WTC11 (cell line): Measurements from ENCODE around the gene LTBR. TPM values are rescaled to one million over a fixed set of nuclear protein-coding genes. Genes with fewer than 3 reads are reported as not detected.

ENCODE experiments used
- ATAC-seq: fragments of 200-7000 bp; cut with Tn5 transposase; 2 replicates; pipeline ENCODE4 v1.10.0; 2021; ENCODE audit warnings: mild to moderate bottlenecking, moderate library complexity
- CTCF ChIA-PET: fragments of 300-600 bp; sonication (Branson Sonifier 250); formaldehyde crosslinking; loops from one replicate; lab custom pipeline; 2021; ENCODE audit warnings: antibody characterized with exemption; lab: Charles Lee
- POLR2A ChIA-PET: fragments of 350-600 bp; sonication (Branson Sonifier 250); formaldehyde crosslinking; loops from one replicate; lab custom pipeline; 2021; ENCODE audit warnings: antibody characterized with exemption; lab: Charles Lee
- DNase-seq: peaks from one replicate; pipeline ENCODE4 v3.0.0; 2021; ENCODE audit warnings: low spot score
- H3K27ac Mint-ChIP-seq: 2 replicates; pipeline ENCODE4 v1.8.0; 2021; ENCODE audit warnings: mixed read lengths
- H3K27me3 Mint-ChIP-seq: 2 replicates; pipeline ENCODE4 v1.8.0; 2021; ENCODE audit warnings: low read depth, mild to moderate bottlenecking, moderate library complexity, mixed read lengths
- H3K36me3 Mint-ChIP-seq: 2 replicates; pipeline ENCODE4 v1.8.0; 2021; ENCODE audit warnings: mixed read lengths
- H3K4me1 Mint-ChIP-seq: 2 replicates; pipeline ENCODE4 v1.8.0; 2022; ENCODE audit warnings: mixed read lengths
- H3K4me3 Mint-ChIP-seq: 2 replicates; pipeline ENCODE4 v1.8.0; 2021; ENCODE audit warnings: mild to moderate bottlenecking, moderate library complexity, mixed read lengths
- H3K9me3 Mint-ChIP-seq: 2 replicates; pipeline ENCODE4 v1.8.0; 2021; ENCODE audit warnings: mixed read lengths
- ATF1 ChIP-seq: sonication (generic); formaldehyde crosslinking; IDR thresholded peaks from 2 replicates; pipeline ENCODE4 v1.8.1; 2023; ENCODE audit warnings: mild to moderate bottlenecking, moderate library complexity, missing genetic modification reagents
- FOXK1 ChIP-seq: sonication (generic); formaldehyde crosslinking; IDR thresholded peaks from 2 replicates; pipeline ENCODE4 v1.8.0; 2022; ENCODE audit warnings: mild to moderate bottlenecking, moderate library complexity, missing genetic modification reagents
- GABPB1 ChIP-seq: sonication (generic); formaldehyde crosslinking; IDR thresholded peaks from 2 replicates; pipeline ENCODE4 v1.8.1; 2023; ENCODE audit warnings: mild to moderate bottlenecking, missing genetic modification reagents
- IRF2 ChIP-seq: sonication (generic); formaldehyde crosslinking; IDR thresholded peaks from 2 replicates; pipeline ENCODE4 v1.8.0; 2022; ENCODE audit warnings: low read depth, missing genetic modification reagents, borderline replicate concordance
- JUN ChIP-seq: sonication (generic); formaldehyde crosslinking; IDR thresholded peaks from 2 replicates; pipeline ENCODE4 v1.8.0; 2023; ENCODE audit warnings: mild to moderate bottlenecking, missing genetic modification reagents
- MYBL2 ChIP-seq: sonication (generic); formaldehyde crosslinking; IDR thresholded peaks from 2 replicates; pipeline ENCODE4 v1.8.1; 2023; ENCODE audit warnings: mild to moderate bottlenecking, moderate library complexity, missing genetic modification reagents
- NFATC4 ChIP-seq: fragments of 250-450 bp; sonication (Bioruptor Pico); IDR thresholded peaks from 2 replicates; pipeline ENCODE4 v1.9.0; 2021; ENCODE audit warnings: mild to moderate bottlenecking
- NFE2L1 ChIP-seq: sonication (generic); formaldehyde crosslinking; IDR thresholded peaks from 2 replicates; pipeline ENCODE4 v1.8.1; 2023; ENCODE audit warnings: missing genetic modification reagents
- NR3C1 ChIP-seq: sonication (generic); formaldehyde crosslinking; conservative IDR thresholded peaks from 2 replicates; pipeline ENCODE4 v1.8.1; 2023; ENCODE audit warnings: low read depth, mild to moderate bottlenecking, missing genetic modification reagents
- RORB ChIP-seq: fragments of 250-450 bp; sonication (Bioruptor Pico); IDR thresholded peaks from 2 replicates; pipeline ENCODE4 v1.9.0; 2021; ENCODE audit warnings: mild to moderate bottlenecking
- SMAD3 ChIP-seq: sonication (generic); formaldehyde crosslinking; IDR thresholded peaks from 2 replicates; pipeline ENCODE4 v1.8.0; 2022; ENCODE audit warnings: missing genetic modification reagents, mild to moderate bottlenecking, borderline replicate concordance
- SMAD4 ChIP-seq: sonication (generic); formaldehyde crosslinking; IDR thresholded peaks from 2 replicates; pipeline ENCODE4 v1.8.0; 2022; ENCODE audit warnings: mild to moderate bottlenecking, missing genetic modification reagents
- SP1 ChIP-seq: sonication (generic); formaldehyde crosslinking; conservative IDR thresholded peaks from 2 replicates; pipeline ENCODE4 v1.8.1; 2022; ENCODE audit warnings: missing genetic modification reagents
- TEAD4 ChIP-seq: sonication (generic); formaldehyde crosslinking; IDR thresholded peaks from 2 replicates; pipeline ENCODE4 v1.8.0; 2022; ENCODE audit warnings: mild to moderate bottlenecking, missing genetic modification reagents
- ZBTB21 ChIP-seq: sonication (generic); formaldehyde crosslinking; IDR thresholded peaks from 2 replicates; pipeline ENCODE4 v1.8.1; 2023; ENCODE audit warnings: mild to moderate bottlenecking, missing genetic modification reagents, borderline replicate concordance
- ZNF416 ChIP-seq: fragments of 250-450 bp; sonication (Bioruptor Pico); IDR thresholded peaks from 2 replicates; pipeline ENCODE4 v1.9.0; 2021; ENCODE audit warnings: mild to moderate bottlenecking, inconsistent platforms
- ZNF671 ChIP-seq: fragments of 250-450 bp; sonication (Bioruptor Pico); IDR thresholded peaks from 2 replicates; pipeline ENCODE4 v1.8.0; 2021; ENCODE audit warnings: mild to moderate bottlenecking
- total RNA-seq: library from RNA; stranded (reverse); gene quantifications from 3 replicates; pipeline ENCODE4 v1.2.3, GENCODE V29; 2021
- TF ChIP-seq, protein P1 (sequence below): sonication (generic); formaldehyde crosslinking; IDR thresholded peaks from 2 replicates; pipeline ENCODE4 v1.8.1; 2023; ENCODE audit warnings: mild to moderate bottlenecking, moderate library complexity, missing genetic modification reagents
- TF ChIP-seq, protein P2 (sequence below): sonication (generic); formaldehyde crosslinking; IDR thresholded peaks from 2 replicates; pipeline ENCODE4 v1.8.1; 2023; ENCODE audit warnings: mild to moderate bottlenecking, missing genetic modification reagents, moderate library complexity
- TF ChIP-seq, protein P3 (sequence below): sonication (generic); formaldehyde crosslinking; IDR thresholded peaks from 2 replicates; pipeline ENCODE4 v1.8.1; 2022; ENCODE audit warnings: low read depth, missing genetic modification reagents, borderline replicate concordance
- TF ChIP-seq, protein P4 (sequence below): sonication (generic); formaldehyde crosslinking; IDR thresholded peaks from 2 replicates; pipeline ENCODE4 v1.8.0; 2022; ENCODE audit warnings: mild to moderate bottlenecking, missing genetic modification reagents
- TF ChIP-seq, protein P5 (sequence below): sonication (generic); formaldehyde crosslinking; IDR thresholded peaks from 2 replicates; pipeline ENCODE4 v1.8.1; 2022; ENCODE audit warnings: low read depth, mild to moderate bottlenecking, moderate library complexity, missing genetic modification reagents, borderline replicate concordance
- TF ChIP-seq, protein P6 (sequence below): sonication (generic); formaldehyde crosslinking; IDR thresholded peaks from 2 replicates; pipeline ENCODE4 v1.8.1; 2022; ENCODE audit warnings: mild to moderate bottlenecking, moderate library complexity, missing genetic modification reagents
- TF ChIP-seq, protein P7 (sequence below): sonication (generic); formaldehyde crosslinking; IDR thresholded peaks from 2 replicates; pipeline ENCODE4 v1.8.0; 2023; ENCODE audit warnings: mild to moderate bottlenecking, missing genetic modification reagents

LTBR gene
- total RNA-seq, 1 experiment from 2014 or later = 4.0 TPM

DNA sequence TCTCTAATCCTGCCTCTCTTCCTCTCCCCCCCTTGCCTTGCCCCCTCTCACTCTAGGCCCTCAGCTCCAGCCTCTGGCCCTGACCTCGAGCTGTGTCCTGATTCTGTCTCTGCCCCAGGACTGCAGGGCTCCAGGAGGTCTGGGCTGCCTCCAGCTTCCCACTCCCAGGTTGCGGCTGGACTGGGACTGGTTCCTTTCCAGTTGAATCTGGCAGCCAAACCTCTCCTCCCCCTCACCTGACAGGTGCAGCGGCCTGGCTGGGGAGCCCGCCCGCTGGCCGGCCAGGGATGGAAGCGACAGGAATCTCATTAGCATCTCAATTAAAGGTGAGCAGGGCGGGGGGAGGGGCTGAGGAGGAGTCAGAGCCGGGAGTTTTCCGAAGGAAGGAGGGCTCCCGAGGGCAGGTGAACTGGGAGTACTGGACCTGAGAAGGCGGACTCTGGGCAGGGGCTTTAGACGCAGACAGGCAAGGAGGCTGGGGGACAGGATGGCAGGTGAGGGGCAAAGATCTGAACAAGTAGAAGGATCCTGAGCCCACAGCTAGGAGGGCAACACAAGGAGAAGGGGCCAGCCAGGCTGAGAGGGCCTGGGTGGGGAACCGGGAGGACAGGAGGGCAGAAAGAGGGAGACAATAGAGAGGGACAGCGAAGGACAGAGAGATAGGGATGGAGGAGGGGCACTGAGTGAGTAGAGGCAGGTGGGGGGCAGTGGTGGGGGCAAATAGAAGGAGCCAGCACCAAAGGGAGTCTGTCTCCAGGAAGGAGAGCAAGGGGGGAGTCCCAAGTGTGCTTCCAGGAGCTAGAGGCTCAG, 8.5 kb upstream of the LTBR start, which contains the start of gene SCNN1A (continued):
- no peak for TF ChIP-seq NR3C1 (CRISPR knock-in tag)
- peak; percentile 87 for TF ChIP-seq NFE2L1 (CRISPR knock-in tag)
- peak; percentile 78 for TF ChIP-seq MYBL2 (CRISPR knock-in tag)
- TF ChIP-seq, protein P1, sequence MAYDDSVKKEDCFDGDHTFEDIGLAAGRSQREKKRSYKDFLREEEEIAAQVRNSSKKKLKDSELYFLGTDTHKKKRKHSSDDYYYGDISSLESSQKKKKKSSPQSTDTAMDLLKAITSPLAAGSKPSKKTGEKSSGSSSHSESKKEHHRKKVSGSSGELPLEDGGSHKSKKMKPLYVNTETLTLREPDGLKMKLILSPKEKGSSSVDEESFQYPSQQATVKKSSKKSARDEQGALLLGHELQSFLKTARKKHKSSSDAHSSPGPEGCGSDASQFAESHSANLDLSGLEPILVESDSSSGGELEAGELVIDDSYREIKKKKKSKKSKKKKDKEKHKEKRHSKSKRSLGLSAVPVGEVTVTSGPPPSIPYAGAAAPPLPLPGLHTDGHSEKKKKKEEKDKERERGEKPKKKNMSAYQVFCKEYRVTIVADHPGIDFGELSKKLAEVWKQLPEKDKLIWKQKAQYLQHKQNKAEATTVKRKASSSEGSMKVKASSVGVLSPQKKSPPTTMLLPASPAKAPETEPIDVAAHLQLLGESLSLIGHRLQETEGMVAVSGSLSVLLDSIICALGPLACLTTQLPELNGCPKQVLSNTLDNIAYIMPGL (CRISPR knock-in tag) = no peak
- TF ChIP-seq, protein P2, sequence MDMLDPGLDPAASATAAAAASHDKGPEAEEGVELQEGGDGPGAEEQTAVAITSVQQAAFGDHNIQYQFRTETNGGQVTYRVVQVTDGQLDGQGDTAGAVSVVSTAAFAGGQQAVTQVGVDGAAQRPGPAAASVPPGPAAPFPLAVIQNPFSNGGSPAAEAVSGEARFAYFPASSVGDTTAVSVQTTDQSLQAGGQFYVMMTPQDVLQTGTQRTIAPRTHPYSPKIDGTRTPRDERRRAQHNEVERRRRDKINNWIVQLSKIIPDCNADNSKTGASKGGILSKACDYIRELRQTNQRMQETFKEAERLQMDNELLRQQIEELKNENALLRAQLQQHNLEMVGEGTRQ (CRISPR knock-in tag) = peak; percentile 28; the same call in 1 of the 2 replicates
- TF ChIP-seq, protein P3, sequence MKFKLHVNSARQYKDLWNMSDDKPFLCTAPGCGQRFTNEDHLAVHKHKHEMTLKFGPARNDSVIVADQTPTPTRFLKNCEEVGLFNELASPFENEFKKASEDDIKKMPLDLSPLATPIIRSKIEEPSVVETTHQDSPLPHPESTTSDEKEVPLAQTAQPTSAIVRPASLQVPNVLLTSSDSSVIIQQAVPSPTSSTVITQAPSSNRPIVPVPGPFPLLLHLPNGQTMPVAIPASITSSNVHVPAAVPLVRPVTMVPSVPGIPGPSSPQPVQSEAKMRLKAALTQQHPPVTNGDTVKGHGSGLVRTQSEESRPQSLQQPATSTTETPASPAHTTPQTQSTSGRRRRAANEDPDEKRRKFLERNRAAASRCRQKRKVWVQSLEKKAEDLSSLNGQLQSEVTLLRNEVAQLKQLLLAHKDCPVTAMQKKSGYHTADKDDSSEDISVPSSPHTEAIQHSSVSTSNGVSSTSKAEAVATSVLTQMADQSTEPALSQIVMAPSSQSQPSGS (CRISPR knock-in tag) = no peak
- no peak for TF ChIP-seq ATF1 (CRISPR knock-in tag)
- no peak for TF ChIP-seq JUN (CRISPR knock-in tag)

DNA sequence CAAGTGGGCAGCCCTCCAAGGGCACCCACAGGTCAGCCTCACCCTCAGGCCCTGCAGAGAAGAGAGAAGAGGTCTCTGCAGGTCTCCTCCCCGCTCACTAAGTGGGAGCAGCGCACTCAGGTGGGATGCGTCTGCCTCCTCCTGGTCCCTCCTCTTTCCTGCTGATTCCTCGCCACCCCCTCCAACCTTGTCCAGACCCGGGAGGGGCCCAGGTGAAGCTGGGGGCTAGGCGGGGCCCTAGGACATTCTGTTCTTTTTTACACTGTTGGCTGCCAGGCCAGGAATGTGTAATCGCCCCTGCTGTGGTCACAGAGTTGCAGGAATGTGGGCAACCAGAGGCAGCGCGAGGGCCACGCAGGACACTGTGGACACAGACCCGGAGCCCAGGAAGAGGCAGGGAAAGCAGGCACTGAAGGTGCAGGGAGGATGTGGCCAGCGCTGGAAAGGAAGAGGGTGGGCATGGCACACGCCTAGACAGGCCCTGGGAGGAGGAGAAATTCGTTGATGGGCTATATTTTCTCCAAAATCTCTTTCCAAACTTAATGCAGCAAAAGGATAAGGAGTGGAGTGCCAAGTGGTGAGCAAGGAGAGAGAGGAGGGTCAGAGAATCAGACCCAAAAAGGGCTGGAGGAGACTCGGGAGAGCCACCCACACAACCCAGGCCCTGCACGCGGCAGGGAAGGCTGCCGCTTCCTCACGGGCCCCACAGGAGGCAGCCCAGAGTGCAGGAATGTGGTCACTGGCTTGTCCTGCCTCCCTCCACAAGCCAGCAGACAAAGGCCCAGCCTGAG, 7.7 kb upstream of the LTBR start:
- no peaks in the 10 kb centered on the region for H3K36me3 Mint-ChIP-seq
- POLR2A ChIA-PET = interaction anchor here (0.6 to 4.1 kb wide), 8 partner anchors 8 to 1966 kb away, joined by 3 to 23 read pairs (median 4); partner anchors contain the start of genes GAPDH, LTBR and VAMP1
- TF ChIP-seq SP1 (CRISPR knock-in tag) = peak; percentile 60
- no peak for TF ChIP-seq GABPB1 (CRISPR knock-in tag)
- TF ChIP-seq, protein P4, sequence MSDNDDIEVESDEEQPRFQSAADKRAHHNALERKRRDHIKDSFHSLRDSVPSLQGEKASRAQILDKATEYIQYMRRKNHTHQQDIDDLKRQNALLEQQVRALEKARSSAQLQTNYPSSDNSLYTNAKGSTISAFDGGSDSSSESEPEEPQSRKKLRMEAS = peak; percentile 35; the same call in 1 of the 2 replicates
- TF ChIP-seq, protein P5, sequence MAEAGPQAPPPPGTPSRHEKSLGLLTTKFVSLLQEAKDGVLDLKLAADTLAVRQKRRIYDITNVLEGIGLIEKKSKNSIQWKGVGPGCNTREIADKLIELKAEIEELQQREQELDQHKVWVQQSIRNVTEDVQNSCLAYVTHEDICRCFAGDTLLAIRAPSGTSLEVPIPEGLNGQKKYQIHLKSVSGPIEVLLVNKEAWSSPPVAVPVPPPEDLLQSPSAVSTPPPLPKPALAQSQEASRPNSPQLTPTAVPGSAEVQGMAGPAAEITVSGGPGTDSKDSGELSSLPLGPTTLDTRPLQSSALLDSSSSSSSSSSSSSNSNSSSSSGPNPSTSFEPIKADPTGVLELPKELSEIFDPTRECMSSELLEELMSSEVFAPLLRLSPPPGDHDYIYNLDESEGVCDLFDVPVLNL (CRISPR knock-in tag) = no peak
- TF ChIP-seq ZNF671 (CRISPR knock-in tag) = no peak
- TF ChIP-seq, protein P6, sequence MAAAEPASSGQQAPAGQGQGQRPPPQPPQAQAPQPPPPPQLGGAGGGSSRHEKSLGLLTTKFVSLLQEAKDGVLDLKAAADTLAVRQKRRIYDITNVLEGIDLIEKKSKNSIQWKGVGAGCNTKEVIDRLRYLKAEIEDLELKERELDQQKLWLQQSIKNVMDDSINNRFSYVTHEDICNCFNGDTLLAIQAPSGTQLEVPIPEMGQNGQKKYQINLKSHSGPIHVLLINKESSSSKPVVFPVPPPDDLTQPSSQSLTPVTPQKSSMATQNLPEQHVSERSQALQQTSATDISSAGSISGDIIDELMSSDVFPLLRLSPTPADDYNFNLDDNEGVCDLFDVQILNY (CRISPR knock-in tag) = no peak
- TF ChIP-seq, protein P7, sequence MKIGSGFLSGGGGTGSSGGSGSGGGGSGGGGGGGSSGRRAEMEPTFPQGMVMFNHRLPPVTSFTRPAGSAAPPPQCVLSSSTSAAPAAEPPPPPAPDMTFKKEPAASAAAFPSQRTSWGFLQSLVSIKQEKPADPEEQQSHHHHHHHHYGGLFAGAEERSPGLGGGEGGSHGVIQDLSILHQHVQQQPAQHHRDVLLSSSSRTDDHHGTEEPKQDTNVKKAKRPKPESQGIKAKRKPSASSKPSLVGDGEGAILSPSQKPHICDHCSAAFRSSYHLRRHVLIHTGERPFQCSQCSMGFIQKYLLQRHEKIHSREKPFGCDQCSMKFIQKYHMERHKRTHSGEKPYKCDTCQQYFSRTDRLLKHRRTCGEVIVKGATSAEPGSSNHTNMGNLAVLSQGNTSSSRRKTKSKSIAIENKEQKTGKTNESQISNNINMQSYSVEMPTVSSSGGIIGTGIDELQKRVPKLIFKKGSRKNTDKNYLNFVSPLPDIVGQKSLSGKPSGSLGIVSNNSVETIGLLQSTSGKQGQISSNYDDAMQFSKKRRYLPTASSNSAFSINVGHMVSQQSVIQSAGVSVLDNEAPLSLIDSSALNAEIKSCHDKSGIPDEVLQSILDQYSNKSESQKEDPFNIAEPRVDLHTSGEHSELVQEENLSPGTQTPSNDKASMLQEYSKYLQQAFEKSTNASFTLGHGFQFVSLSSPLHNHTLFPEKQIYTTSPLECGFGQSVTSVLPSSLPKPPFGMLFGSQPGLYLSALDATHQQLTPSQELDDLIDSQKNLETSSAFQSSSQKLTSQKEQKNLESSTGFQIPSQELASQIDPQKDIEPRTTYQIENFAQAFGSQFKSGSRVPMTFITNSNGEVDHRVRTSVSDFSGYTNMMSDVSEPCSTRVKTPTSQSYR = peak; percentile 31; the same call in 1 of the 2 replicates
- TF ChIP-seq SMAD3 (CRISPR knock-in tag) = no peak
- no peak for TF ChIP-seq FOXK1 (CRISPR knock-in tag)
- TF ChIP-seq TEAD4 (CRISPR knock-in tag) = 0 out of 2 replicates have a peak, but pooled peaks have one; percentile 66
- no peak for TF ChIP-seq ZBTB21 (CRISPR knock-in tag)
- no peak for TF ChIP-seq ZNF416 (CRISPR knock-in tag)
- TF ChIP-seq SMAD4 (CRISPR knock-in tag) = no peak
- no peak for TF ChIP-seq NR3C1 (CRISPR knock-in tag)
- TF ChIP-seq IRF2 (CRISPR knock-in tag) = no peak
- TF ChIP-seq NFATC4 (CRISPR knock-in tag) = no peak
- TF ChIP-seq RORB (CRISPR knock-in tag) = no peak

More for the DNA sequence above, 7.7 kb upstream of the LTBR start:
- peak overlapping the region; percentile 91 for H3K4me3 Mint-ChIP-seq
- peak overlapping the region; percentile 99 for H3K27ac Mint-ChIP-seq
- ATAC-seq (peak; percentile 61), DNase-seq (peak; percentile 76)
- no peaks in the 10 kb centered on the region for H3K9me3 Mint-ChIP-seq
- CTCF ChIA-PET = interaction anchor here (0.5 to 8.0 kb wide), 7 partner anchors 13 to 95 kb away, joined by 3 to 68 read pairs (median 5); partner anchors contain the start of gene VAMP1
- peaks cover 3% of the 10 kb centered on the region for H3K27me3 Mint-ChIP-seq
- peaks cover 77% of the 10 kb centered on the region for H3K4me1 Mint-ChIP-seq
